ENCODE data around the gene ZNF428.

- TF ChIP-seq, protein P1, sequence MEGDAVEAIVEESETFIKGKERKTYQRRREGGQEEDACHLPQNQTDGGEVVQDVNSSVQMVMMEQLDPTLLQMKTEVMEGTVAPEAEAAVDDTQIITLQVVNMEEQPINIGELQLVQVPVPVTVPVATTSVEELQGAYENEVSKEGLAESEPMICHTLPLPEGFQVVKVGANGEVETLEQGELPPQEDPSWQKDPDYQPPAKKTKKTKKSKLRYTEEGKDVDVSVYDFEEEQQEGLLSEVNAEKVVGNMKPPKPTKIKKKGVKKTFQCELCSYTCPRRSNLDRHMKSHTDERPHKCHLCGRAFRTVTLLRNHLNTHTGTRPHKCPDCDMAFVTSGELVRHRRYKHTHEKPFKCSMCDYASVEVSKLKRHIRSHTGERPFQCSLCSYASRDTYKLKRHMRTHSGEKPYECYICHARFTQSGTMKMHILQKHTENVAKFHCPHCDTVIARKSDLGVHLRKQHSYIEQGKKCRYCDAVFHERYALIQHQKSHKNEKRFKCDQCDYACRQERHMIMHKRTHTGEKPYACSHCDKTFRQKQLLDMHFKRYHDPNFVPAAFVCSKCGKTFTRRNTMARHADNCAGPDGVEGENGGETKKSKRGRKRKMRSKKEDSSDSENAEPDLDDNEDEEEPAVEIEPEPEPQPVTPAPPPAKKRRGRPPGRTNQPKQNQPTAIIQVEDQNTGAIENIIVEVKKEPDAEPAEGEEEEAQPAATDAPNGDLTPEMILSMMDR (IDR thresholded peaks at IDR 0.05) = no peak
- TF ChIP-seq POLR2A (IDR thresholded peaks at IDR 0.05) = no peak
These were observed 29.2 kb upstream of the ZNF428 start for GRCh38 chr19:43648633-43649032.

All from right lobe of liver (tissue), 4 donors.